Gastrocnemius medialis (tissue), 4 donors: ENCODE results near the gene ZFHX3. TPM values are rescaled to one million over a fixed set of nuclear protein-coding genes. Genes with fewer than 3 reads are reported as not detected.

Experiments
- ATAC-seq, 2 donors: fragments of 150-250 bp; one replicate each; pipeline ENCODE4 v1.9.1; 2016
- DNase-seq, 2 donors: peaks; one replicate each; pipeline ENCODE4 v3.0.0-alpha.2; 2019
- H3K27ac ChIP-seq, 4 donors: fragments of 200-600 bp; sonication (generic); 1 replicate in 1 of 4; 2 replicates in 3 of 4; pipeline ENCODE4 v1.5.1; 2016 to 2018; ENCODE audit warnings: mild to moderate bottlenecking in 2 of 4, moderate library complexity in 1 of 4
- H3K27me3 ChIP-seq, 3 donors: fragments of 200-600 bp; sonication (generic) in 2 of 3; 1 replicate in 1 of 3; 2 replicates in 2 of 3; pipeline versions ENCODE4 v1.5.1 to v1.6.0; 2016 to 2019; ENCODE audit warnings: mild to moderate bottlenecking in 1 of 3, moderate library complexity in 1 of 3
- H3K36me3 ChIP-seq, 2 donors: fragments of 200-600 bp; sonication (generic) in 1 of 2; one replicate each; pipeline ENCODE4 v1.5.1; 2017 to 2018
- H3K4me1 ChIP-seq, 2 donors: fragments of 200-600 bp; sonication (generic) in 1 of 2; one replicate each; pipeline ENCODE4 v1.5.1; 2016 to 2017; ENCODE audit warnings: mild to moderate bottlenecking in 2 of 2
- H3K4me3 ChIP-seq, 4 donors: fragments of 200-600 bp; sonication (generic) in 3 of 4; 1 replicate in 1 of 4; 2 replicates in 3 of 4; pipeline ENCODE4 v1.5.1; 2016 to 2019; ENCODE audit warnings: mild to moderate bottlenecking in 2 of 4
- H3K9me3 ChIP-seq, 3 donors: fragments of 200-600 bp; sonication (generic) in 2 of 3; 1 replicate in 1 of 3; 2 replicates in 2 of 3; pipeline ENCODE4 v1.5.1; 2016 to 2019
- CTCF ChIP-seq, 5 experiments: fragments of 450-650 bp in 3 of 5; fragments of 200-600 bp in 2 of 5; sonication (generic) in 2 of 5; IDR thresholded peaks in 4 of 5; conservative IDR thresholded peaks in 1 of 5; 1 replicate in 4 of 5; 2 replicates in 1 of 5; pipeline ENCODE4 v1.5.1; 2016 to 2019; ENCODE audit warnings: antibody characterized with exemption in 5 of 5, mild to moderate bottlenecking in 3 of 5, moderate library complexity in 3 of 5
- POLR2A ChIP-seq, 2 donors: fragments of 450-650 bp; IDR thresholded peaks; one replicate each; pipeline ENCODE4 v1.6.1; 2017; ENCODE audit warnings: antibody characterized with exemption in 2 of 2, mild to moderate bottlenecking in 2 of 2, moderate library complexity in 2 of 2
- in situ Hi-C, 4 donors: fragments of 200-750 bp; cut with MboI; loops; one replicate each; pipeline versions ENCODE4 v1.15.0 to v1.8.0; 2017; ENCODE audit warnings: low sequenced_read_pairs in 4 of 4
- intact Hi-C: fragments of 100-400 bp; cut with DNase I; formaldehyde crosslinking; loops from one replicate; pipeline ENCODE4 v1.15.1; 2023; ENCODE audit warnings: low total_unique reads
- total RNA-seq, 4 donors: library from RNA; depleted of rRNA; stranded (reverse); fragments of >200 nt; gene quantifications; one replicate each; pipeline versions ENCODE4 v1.1.0 to v1.2.3, GENCODE V29; 2016

Gene ZFHX3
- total RNA-seq, 4 donors from 2014 or later, result 14.0 to 28.5 (median 27.3) TPM

- Histone ChIP-seq H3K27me3 (peaks cover 0 to 10% (median 0%) of the 10 kb centered on the region in 3 donors), H3K36me3 (no peaks in the 10 kb centered on the region), H3K4me3 (peak overlapping the region; percentile 64 to 75 (median 72)), H3K4me1 (peaks cover 38 to 58% of the 10 kb centered on the region in 2 donors), H3K27ac (peak overlapping the region; percentile 94 to 99 (median 99)), H3K9me3 (no peaks in the 10 kb centered on the region)
- ATAC-seq, result peak; percentile 26 to 37
- in situ Hi-C loops (loop anchor here in 3 of 4 donors (10.0 to 25.0 kb wide), 2 partner anchors 221 to 223 kb away; no protein-coding TSS in a partner anchor), intact Hi-C loops (no loop called here)
- DNase-seq, result no peak
- TF ChIP-seq POLR2A (IDR thresholded peaks at IDR 0.05) (no peak), CTCF (IDR thresholded peaks at IDR 0.05 in 4 of 5, conservative IDR thresholded peaks at IDR 0.05 in 1 of 5) (no peak)
These were observed 10.3 kb upstream of the ZFHX3 start for GRCh38 chr16:73058221-73058615.

- Histone ChIP-seq H3K27ac (peak overlapping the region; percentile 95 to 99 (median 99)), H3K36me3 (no peaks in the 10 kb centered on the region), H3K4me3 (peak overlapping the region; percentile 51 to 75 (median 72)), H3K9me3 (no peaks in the 10 kb centered on the region), H3K4me1 (peaks cover 43 to 64% of the 10 kb centered on the region in 2 donors), H3K27me3 (peaks cover 0 to 8% (median 0%) of the 10 kb centered on the region in 3 donors)
- ATAC-seq (peak; percentile 13 to 24), DNase-seq (no peak)
- TF ChIP-seq POLR2A (IDR thresholded peaks at IDR 0.05) (peak; percentile 51 to 75), CTCF (IDR thresholded peaks at IDR 0.05 in 4 of 5, conservative IDR thresholded peaks at IDR 0.05 in 1 of 5) (peak in 4 of 5 experiments; percentile 15 to 41 (median 32))
- intact Hi-C loops, result no loop called here
- in situ Hi-C loops, result loop anchor here in 3 of 4 donors (10.0 to 25.0 kb wide), 2 partner anchors 220 to 223 kb away; no protein-coding TSS in a partner anchor
These were observed 9.6 kb upstream of the ZFHX3 start for GRCh38 chr16:73057291-73058210.

- H3K4me3 ChIP-seq, result peak overlapping the region; percentile 51 to 75 (median 72)
- H3K27me3 ChIP-seq, result peaks cover 0 to 3% (median 0%) of the 10 kb centered on the region in 3 donors
- intact Hi-C loops (no loop called here), in situ Hi-C loops (loop anchor here in 3 of 4 donors (10.0 to 25.0 kb wide), 2 partner anchors 220 to 222 kb away; no protein-coding TSS in a partner anchor)
- TF ChIP-seq POLR2A (IDR thresholded peaks at IDR 0.05) (no peak), CTCF (IDR thresholded peaks at IDR 0.05 in 4 of 5, conservative IDR thresholded peaks at IDR 0.05 in 1 of 5) (no peak)
- no peaks in the 10 kb centered on the region for H3K36me3 ChIP-seq
- ATAC-seq, result no peak
- H3K27ac ChIP-seq, result peak overlapping the region; percentile 95 to 99 (median 99)
- H3K4me1 ChIP-seq, result peaks cover 47 to 70% of the 10 kb centered on the region in 2 donors
- no peaks in the 10 kb centered on the region for H3K9me3 ChIP-seq
- no peak for DNase-seq
These were observed 9.0 kb upstream of the ZFHX3 start for GRCh38 chr16:73056921-73057290.

- intact Hi-C loops (no loop called here), in situ Hi-C loops (loop anchor here in 3 of 4 donors (10.0 to 25.0 kb wide), 2 partner anchors 219 to 222 kb away; no protein-coding TSS in a partner anchor)
- ATAC-seq (no peak), DNase-seq (no peak)
- H3K4me1 ChIP-seq, result peaks cover 50 to 71% of the 10 kb centered on the region in 2 donors
- H3K9me3 ChIP-seq, result no peaks in the 10 kb centered on the region
- TF ChIP-seq CTCF (IDR thresholded peaks at IDR 0.05 in 4 of 5, conservative IDR thresholded peaks at IDR 0.05 in 1 of 5), result no peak
- H3K27me3 ChIP-seq, result no peaks in the 10 kb centered on the region
- peak overlapping the region; percentile 51 to 75 (median 72) for H3K4me3 ChIP-seq
- H3K36me3 ChIP-seq, result no peaks in the 10 kb centered on the region
- H3K27ac ChIP-seq, result peak overlapping the region; percentile 95 to 99 (median 99)
These were observed 8.5 kb upstream of the ZFHX3 start for GRCh38 chr16:73056448-73056847.
